CD4-positive, alpha-beta T cell treated with Interleukin-17A for 1 hour (primary cell): ENCODE results near the gene DLG4.
A peak's percentile ranks its signal among the peaks of the same experiment; 100 is the strongest.

ENCODE experiments used
- DNase-seq: peaks from one replicate; pipeline ENCODE4 v3.0.0-alpha.2; 2020

DLG4 gene

DNA sequence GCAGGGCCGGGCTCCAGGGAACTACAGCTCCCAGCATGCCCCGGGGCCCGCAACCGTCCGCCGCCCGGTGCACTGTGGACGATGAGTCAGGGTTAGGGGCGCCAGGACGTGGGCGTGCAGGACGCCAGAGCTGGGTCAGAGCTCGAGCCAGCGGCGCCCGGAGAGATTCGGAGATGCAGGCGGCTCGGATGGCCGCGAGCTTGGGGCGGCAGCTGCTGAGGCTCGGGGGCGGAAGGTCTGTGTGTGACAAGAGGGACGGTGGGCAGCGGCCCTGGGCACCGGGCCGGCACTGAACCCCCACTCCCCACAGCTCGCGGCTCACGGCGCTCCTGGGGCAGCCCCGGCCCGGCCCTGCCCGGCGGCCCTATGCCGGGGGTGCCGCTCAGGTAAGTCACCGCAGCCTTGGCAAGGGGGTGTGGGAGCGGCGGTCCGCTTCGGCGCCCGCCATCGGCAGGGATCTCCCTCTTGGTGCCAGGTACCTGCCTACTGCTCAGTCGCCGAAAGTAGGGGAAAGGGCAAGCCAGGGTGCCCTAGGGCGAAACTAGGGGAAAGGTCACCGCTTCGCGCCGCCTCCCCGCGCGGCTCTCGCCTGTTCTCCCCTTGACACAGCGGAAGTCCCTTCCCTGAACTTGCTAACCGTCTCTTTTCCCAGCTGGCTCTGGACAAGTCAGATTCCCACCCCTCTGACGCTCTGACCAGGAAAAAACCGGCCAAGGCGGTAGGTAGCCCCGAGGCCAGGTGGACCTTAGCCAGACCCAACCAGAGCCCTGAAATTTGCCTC, at the start of gene DLG4, which contains the start of gene ACADVL:
Gene DLG4, minus strand, starts transcription at position 25 of the 781 bp plus-strand sequence.
Gene ACADVL, plus strand, starts transcription at position 127 of the 781 bp plus-strand sequence. Its CDS starts 47 bp downstream, at position 174.
- DNase-seq = peak; percentile 81

DNA sequence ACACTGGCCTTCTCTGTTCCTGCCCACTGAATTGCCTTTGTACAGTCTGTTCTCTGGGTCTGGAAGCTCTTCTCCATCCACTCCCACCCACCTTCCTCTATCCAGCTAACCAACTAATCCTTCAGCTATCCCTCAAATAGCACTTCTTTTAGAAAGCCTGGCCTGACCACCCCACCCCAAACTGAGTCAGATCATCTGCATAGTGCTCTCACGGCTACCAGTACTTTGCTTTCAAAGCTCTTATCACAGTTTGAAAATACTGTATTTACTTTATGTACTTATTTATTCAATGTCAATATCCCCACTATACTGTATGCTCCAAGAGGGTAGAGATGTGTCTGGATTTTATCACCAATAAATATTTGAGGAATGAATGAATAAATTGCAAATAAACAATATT, 47.1 kb upstream of the DLG4 start:
- no peak for DNase-seq

DNA sequence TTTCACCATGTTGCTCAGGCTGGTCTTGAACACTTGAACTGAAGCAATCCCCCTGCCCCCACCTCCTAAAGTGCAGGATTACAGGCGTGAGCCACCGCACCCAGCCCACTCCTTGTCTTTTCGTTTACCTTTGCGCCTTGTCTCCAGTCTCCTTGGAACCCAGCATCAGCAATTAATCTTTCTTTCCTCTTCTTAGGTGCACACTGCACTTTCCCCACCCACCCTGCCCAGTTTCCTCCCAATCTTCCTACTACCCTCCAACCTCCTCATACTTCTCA, 44.1 kb upstream of the DLG4 start:
- no peak for DNase-seq

DNA sequence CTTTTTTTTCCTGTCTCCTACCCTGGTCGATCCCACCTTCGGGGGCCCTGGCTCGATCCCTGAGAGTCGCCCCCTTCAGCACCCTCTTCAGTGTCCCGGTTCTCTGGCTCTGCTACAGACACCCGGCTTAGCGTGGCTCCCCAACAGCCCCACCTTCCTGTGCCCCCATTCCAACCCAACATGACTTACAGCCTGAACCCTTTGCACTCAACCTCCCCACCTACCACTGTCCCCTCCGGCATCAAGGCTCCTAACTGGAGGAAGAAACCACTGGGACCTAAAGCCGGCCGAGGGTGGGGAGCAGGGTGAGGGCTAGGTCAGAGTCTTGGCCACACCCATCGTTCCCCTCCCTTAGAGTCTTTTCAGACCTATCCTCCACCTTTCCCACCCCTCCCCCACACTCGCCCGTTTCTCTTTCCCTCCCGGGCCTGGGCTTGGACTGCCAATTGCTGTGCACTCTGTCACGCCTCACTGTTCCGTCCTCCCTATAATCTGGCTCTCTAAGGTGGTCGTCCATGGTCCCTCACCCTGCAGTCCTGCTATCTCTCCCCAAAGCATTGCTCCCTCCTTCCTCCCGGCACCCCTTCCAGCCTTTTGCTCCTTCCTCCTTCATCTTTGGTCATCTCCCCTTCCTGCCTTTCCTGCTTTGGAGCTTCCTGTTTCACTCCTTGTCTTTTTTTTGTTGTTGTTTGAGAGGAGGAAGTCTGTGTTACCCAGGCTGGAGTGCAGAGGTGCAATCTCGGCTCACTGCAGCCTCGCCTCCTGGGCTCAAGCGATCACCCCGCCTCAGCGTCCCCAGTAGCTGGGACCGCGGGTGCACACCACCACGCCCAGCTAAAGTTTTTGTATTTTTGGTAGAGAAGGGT, 43.5 kb upstream of the DLG4 start:
- no peak for DNase-seq

DNA sequence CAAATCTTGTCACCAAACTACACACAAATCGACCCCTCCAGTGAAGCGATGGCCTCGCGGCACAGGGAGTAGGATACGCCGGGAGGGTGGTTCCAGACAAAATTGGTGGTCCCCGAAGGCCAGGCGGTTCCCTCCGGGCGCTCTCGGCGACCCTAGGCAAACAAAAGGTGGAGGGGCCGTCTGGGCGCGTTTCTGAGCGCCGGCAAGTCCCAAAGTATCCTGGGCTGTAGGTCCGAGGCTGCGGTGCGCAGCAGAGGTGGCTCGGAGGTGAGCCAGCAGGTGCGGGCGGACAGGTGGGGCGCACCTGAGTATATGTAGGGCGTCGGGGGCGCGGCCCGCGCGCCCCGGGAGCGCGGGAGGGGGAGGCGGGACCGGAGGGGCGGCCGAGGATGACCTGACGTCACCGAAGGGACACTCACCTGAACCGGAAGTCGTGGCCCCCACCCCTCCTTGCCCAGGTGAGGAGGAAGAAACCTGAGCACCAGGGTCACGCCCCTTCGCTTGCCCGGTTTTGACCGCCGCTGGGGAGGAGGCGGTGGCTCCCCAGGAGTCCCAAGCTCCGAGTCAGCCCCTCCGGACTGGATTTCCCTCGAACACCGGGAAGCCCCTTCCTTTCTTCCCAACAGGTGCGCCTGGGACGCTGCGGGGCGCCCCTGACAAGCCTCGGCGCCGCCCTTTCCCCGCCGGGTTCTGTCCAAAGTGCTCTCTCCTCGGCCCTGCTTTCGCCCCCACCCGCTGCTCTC, 42.7 kb upstream of the DLG4 start, which contains the start of gene CLDN7:
Gene CLDN7, minus strand, starts transcription at position 287 of the 743 bp plus-strand sequence. CDS start 435 bp downstream, outside the sequence.
- no peak for DNase-seq

DNA sequence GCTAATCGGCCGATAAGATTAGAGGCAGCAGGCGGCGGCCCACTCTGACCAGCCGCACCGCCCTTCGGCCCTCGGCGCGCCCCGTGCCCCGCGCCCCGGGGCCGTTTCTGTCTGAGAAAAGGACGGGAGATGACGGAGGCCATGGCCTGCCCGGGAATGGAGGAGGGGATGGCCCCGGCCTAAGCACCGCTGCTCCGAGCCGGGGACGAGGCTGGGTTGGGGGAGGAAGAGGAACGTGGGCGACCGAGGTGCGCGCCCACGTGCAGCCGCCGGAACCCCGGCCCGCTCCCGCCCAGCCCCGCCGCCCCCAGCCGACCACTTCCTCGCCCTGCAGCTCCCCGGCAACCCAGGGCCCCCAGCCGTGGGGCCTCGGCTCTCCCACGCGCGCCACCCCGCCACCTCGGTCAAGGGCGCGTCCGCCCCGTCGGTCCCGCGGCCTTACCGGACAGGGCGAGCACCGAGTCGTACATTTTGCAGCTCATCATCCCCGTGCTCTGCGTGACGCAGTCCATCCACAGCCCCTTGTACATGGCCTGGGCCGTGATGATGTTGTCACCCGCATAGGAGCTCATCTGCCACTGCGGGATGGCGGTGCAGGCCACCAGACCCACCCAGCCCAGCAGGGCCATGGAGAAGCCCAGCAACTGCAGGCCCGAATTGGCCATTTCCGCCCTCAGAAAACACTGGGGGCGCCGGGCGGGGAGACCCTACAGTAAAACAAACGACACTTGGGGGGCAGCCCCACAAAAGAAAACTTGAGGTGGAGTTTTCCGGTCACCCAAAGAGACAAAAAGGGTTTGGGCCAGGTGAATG, 41.9 kb upstream of the DLG4 start:
- DNase-seq = peak; percentile 33

DNA sequence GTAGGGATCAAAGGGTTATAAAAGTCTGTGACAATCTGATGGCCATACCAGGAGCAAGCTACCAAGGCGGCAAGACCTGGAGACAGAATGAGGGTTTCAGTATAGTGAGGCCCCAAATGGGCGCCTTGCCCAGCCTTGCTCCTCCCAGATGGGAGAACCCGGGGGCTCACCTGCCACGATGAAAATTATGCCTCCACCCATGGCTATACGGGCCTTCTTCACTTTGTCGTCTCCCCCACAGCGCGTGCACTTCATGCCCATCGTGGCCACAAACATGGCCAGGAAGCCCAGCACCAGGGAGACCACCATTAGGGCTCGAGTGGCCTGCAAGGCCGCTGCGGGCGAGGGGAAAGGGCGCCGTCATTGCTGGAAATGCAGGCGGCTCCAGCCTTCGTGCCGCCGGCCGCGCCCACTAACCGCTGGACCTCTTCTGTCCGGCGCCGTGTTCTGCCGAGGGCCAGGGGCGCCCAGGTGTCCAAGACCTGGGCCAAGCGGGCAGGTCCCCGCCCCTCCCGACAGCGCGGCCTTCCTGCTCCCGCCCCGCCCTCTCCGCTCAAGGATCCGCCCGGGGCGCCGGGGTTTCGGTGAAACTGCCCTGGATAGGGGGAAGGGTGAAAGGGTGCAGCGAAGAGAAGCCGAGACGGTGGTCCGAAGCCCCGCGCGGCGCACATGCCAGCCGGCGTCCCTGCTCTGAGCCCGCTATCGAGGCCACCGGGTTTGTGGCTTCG, 41.2 kb upstream of the DLG4 start:
- DNase-seq = peak; percentile 39

DNA sequence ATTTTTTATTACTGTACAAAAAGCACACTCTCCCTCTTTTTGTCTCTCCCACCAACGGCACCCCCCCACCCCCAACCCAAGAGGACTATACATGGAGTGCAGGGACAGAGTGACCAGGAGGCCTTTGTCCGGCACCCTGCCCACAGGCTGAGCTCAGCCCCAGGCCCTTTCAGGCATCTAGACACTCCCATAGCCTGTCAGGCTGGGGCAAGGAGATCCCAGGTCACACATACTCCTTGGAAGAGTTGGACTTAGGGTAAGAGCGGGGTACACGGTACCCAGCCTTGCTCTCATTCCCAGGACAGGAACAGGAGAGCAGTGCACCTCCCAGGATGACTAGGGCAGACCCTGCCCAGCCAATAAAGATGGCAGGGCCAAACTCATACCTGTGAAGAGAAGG, 40.5 kb upstream of the DLG4 start:
- no peak for DNase-seq

DNA sequence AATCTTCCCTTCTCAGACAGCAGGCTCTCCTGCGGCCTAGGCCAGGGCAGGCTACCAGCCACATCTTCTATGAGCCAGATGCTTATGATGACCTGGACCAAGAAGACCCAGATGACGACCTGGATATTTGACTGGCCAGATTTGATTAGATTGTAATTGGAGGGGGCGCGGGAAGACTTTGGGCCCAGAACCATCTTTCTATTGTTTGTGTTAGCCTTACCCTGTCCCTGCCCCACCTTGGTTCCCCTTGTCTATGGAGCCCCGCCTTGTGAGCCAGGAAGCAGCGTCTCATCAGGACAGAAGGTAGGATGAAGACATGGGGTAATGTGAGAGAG, 39.9 kb upstream of the DLG4 start:
- no peak for DNase-seq

DNA sequence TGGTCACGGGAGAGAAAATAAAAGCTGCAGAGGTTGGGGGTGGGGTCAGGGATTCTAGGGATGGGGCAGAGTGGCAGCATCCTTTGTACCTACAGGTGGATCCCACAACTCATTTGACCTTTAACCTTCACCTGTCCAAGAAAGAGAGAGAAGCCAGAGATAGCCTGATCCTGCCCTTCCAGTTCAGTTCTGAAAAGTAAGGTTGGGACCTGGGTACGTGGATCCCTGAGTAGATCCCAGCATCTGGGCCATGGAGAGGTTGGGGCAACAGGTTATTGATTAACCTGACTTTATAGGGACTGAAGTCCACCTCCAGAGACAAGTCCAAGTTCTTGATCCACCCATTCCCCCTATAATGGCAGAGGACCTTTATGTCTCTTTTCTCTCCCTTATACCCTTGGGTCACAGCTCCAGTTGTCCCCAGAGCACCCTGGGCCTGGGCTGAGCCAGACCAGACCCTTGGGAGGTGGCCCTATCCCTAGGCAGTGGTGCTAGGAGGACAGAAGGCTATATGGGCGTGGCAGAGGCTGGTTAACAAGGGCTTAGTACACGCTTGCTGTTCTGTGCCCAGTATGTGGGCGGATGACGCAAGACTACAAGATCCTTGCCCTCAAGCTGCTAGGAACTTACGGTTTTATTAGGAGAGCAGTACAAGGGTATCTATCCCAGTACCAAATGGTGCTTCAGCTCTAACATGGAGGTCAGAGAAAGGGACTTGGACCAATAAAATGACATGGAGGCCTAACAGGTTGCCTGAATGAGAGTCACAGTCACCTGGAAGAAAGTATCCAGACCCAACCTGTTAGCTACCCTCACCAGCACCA, 39.3 kb upstream of the DLG4 start:
- DNase-seq = no peak

DNA sequence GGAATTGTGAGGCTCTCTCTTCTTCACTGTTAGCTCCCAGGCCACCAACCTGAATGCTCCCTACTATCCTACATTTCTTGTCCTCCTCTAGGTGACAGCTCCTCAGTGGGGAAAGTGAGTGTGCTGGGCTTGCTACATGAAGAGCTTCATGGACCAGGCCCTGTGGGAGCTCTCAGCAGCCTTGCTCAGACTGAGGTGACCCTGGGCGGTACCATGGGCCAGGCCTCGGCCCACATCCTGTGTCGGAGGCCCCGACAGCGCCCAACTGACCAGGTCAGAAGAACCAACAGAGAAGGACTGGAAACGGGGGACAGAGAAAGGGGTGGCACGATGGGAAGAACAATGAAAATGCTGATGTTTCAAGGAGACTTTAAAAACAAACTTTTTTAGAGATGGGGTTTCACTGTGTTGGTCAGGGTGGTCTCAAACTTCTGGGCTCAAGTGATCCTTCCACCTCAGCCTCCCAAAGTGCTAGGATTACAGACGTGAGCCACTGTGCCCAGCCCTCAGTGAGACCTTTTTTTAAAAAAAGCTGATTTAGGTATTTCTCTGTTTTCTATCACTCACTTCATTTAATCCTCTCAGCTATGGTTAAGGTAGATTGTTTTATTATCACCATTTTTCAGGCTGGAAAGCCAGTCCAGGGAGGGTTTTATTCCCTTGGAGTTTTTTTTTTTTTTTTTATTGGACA, 37.3 kb upstream of the DLG4 start:
- no peak for DNase-seq

DNA sequence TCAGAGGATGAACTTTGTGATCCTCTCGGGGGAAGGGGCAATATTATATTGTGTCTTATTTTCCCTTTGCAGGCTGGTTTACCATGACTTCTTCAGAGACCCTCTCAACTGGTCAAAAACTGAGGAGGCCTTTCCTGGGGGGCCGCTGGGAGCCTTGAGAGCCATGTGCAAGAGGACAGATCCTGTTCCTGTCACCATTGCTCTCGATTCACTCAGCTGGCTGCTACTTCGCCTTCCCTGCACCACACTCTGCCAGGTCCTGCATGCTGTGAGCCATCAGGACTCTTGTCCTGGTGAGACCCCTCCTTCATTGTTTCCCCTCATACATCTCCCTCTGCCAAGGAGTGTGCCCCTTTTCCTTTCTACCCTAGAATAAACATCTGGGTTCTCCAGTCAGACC, 34.9 kb upstream of the DLG4 start:
- DNase-seq = no peak

DNA sequence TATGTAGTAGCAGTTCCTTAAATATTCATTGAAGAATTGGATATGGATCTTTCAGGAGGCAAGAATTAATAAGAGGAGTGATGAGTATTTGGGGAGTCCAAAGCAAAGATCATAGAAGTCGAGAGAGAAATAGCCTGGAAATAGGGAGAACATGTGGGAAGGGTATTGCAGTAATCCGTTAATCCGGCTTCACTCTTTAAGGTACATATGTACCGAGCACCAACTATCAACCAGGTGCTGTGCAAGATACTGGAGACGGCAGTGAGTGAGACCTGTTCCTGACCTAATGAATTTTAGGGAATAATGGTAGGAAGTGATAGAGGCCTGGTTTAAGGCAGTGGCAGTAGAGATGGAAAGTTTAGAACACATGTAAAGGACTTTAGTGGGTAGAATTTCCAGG, 33.4 kb upstream of the DLG4 start:
- no peak for DNase-seq

DNA sequence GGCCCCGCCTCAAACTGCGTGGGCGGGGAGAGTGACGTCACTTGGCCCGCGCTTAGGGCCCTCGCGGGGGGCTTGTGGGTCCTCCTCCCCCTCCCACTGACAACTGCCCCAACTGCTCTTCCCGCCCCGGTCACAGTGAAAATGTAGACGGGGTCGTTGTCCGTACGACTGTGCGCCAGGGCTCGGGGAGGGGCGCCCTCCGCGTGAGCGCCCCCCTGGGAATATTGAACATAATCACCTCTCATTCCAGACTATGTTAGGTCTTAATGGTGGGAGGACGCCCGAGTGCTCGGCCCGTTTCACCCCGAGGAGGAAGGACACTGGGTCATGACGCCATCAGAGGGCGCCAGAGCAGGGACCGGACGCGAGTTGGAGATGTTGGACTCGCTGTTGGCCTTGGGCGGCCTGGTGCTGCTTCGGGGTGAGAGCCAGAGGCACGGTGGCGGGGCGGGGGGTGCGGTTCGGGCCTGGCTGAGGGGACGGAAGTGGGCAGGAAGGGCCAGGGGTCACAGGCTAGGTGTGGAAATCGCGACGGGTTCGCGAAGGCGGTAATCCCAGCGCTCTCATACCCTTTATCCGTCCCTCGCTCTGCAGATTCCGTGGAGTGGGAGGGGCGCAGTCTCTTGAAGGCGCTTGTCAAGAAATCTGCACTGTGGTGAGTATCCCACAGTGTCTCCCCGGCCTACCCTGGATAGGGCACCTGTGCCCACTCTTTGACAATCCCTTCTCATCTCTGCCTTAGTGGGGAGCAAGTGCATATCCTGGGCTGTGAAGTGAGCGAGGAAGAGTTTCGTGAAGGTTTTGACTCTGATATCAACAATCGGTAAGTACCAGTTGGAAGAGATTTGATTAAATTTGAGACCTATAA, 32.8 kb upstream of the DLG4 start, which contains the start of gene ELP5:
Gene ELP5, plus strand, starts transcription at position 40 of the 868 bp plus-strand sequence. Its CDS starts 336 bp downstream, at position 376.
- peak; percentile 91 for DNase-seq

DNA sequence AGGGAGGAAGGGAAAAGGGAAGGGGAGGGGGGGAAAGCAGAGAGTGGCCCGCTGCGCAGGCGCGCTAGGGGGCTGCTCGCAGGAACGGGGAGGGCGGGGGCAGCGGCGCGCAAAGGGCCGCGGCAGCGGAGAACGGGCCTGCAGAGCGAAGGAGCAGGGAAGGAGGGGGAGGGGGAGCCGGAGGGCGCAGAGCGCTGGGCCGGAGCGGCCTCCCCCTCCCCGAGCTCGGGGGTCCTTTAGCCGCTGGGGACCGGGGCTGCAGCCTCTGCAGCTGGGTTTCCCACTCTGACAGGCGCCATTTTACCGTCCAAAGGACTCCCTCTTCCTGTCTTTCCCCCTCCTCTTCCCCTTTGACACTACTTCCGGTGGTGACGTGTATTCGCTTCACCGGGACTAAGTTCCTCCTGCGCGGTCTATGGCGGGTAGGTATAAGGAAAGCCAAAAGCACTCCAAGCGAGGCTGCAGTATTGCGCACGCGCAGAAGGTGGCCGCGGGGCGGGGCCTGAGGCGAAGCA, 32.1 kb upstream of the DLG4 start, which contains the start of gene CTDNEP1:
Gene CTDNEP1, minus strand, starts transcription at position 74 of the 515 bp plus-strand sequence. CDS start 438 bp downstream, outside the sequence.
- DNase-seq = peak; percentile 100

DNA sequence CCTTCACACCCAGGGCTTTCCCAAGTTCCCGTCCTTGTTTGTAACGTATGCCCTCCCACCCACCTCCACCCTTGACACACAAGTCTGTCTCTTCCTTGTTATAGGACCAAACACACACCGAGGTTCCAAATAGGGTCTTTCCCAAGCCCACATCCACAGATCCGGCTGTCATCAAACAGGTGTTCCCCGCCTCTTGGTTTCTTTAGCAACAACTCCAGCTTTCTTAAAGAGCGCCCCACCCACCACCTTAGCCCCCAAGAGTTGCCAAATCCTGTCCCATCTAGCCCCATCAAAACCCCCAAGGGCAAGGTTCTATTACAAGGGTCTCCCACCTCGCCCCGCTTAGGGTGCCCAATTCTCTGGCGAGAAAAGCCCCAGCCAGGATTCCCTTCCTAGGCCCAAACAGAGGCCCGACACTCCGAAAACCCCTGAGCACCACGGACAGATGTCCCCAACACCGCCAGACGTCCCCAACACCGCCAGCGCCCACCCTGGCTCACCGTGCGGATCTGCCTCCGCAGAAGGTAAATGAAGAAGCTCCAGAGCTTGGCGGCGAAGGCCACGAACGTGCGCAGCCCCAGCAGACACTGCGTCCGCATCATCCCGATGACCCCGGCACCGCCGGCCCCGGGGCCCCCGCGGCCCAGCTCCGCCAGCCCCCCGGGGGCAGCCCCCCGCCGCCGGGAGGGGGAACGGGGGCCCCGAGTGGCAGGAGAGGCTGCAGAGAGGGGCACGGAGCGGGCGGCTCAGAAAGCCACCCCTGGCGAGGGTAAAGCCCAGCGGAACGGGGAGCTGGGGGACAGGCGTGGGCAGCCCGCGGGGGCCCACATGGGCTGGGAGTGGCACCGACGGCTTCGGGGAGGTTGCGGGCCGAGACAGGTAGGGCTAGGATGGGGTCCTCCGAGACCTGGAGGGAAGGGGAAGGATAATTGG, 31.3 kb upstream of the DLG4 start:
- peak; percentile 81 for DNase-seq

DNA sequence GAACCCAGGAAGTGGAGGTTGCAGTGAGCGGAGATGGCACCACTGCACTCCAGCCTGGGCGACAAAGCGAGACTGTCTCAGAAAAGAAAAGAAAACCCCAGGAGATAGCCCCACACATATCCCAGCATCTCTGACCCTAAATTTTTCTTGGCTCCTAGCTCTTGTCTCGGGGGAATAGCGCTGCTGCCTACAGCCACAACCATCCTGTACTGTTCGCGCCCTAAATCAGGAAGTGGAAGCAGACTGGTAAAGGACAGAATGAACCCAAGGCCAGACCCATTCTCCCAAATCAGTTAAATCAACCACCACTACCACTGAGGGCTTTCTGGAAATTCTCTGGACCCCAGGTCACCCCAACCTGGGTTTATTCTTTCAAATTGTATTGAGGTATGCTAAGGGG, 30.2 kb upstream of the DLG4 start:
- DNase-seq = no peak

DNA sequence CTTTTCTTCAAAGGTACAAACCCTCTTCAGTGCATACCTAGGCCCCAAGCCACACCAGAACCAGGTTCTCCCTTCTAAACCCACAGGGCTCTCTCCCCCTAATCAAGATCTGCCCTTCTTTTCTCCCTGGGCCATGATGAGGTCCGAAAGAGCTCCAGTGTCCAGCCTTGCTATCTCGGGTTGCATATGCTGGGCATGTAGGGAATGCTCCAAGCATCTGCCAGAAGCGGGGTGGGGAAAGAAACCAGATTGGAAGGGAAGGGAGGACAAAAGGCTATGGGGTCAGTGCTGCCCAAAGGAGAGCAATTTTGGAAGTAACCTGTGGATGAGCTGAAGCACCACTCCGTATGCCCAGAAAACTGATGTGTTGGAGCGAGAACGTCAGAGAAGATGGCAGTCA, 29.6 kb upstream of the DLG4 start:
- DNase-seq = no peak
